Breast epithelium (tissue), 3 donors: Measurements from ENCODE around the gene ARHGAP9.

Experiments used
- CTCF ChIP-seq, 3 donors: fragments of 450-650 bp; IDR thresholded peaks; one replicate each; pipeline ENCODE4 v1.5.1; 2016 to 2017; ENCODE audit warnings: antibody characterized with exemption in 3 of 3, mild to moderate bottlenecking in 3 of 3, moderate library complexity in 3 of 3
- POLR2A ChIP-seq: fragments of 450-650 bp; IDR thresholded peaks from one replicate; pipeline ENCODE4 v1.6.1; 2016; ENCODE audit warnings: antibody characterized with exemption, mild to moderate bottlenecking, moderate library complexity
- POLR2AphosphoS5 ChIP-seq, 3 donors: sonication (generic); formaldehyde crosslinking; IDR thresholded peaks; one replicate each; pipeline ENCODE4 v1.6.1; 2017; ENCODE audit warnings: antibody characterized with exemption in 3 of 3

GRCh38 chr12:57479376-57480115 is at the start of gene ARHGAP9:
- no peak for TF ChIP-seq CTCF (IDR thresholded peaks at IDR 0.05)
- TF ChIP-seq POLR2AphosphoS5 (IDR thresholded peaks at IDR 0.05), result no peak
- TF ChIP-seq POLR2A, result no peak
